Stimulated activated CD8-positive, alpha-beta memory T cell treated with anti-CD3 and anti-CD28 coated beads, Interleukin-15, amount 100 ng/mL, for 24 hours (primary cell): ENCODE results near the gene CIAO3.
"Not testable (repeated sequence)": the region's sequence is repeated elsewhere in the genome, so short reads cannot be mapped to it uniquely, and the experiment has no call there.

ENCODE experiments used
- DNase-seq: peaks from one replicate; pipeline ENCODE4 v3.0.0-alpha.2; 2020; ENCODE audit warnings: low read depth

Gene CIAO3

GRCh38 chr16:740764-741505 lies at the start of gene CIAO3:
Gene CIAO3, minus strand, starts transcription at chr16:740997. Its CDS starts 12 bp downstream, at chr16:740985.
- DNase-seq = peak; percentile 97

DNA sequence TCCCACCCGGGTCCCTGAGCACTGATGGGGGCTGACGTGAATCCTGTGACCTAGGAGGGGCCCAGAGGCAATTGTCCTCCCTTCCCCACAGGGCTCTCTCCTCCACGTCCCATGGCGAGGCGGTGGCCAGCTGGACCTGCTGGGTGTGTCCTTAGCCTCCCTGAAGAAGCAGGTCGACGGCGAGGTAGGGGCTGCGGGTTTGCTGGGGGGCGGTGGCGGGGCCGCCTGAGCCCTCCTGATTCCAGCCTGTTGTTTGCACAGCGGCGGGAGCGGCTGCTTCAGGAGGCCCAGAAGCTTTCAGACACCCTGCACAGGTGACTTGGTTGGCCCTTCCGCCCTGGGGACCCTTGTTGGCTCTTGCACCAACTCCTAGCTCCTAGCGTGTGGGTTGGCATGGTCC lies 49.3 kb upstream of the CIAO3 start:
- DNase-seq = no peak

DNA sequence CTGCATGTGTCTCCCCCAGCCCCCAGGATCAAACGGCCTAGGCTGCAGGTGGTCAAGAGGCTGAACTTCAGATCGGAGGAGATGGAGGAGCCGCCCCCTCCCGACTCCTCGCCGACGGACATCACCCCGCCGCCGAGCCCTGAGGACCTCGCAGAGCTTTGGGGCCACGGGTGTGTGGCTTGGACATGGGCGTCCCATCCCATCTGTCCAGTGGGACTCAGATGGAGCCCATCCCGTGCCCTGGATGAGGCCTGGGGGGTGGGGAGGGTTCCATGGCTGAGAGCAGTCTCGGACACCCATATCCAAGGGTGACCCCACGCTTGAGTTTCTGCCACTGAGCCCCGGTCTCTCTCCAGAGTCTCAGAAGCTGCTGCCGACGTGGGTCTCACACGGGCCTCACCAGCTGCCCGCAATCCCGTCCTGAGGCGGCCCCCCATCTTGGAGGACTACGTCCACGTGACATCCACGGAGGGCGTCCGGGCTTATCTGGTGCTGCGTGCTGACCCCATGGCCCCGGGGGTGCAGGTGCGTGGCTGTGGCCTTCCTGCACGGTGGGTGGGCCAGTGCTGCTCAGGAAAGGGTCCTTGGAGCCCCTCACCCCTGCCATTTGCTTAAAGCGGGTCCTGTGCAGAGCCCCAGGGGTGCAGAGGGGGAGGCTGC lies 48.5 kb upstream of the CIAO3 start:
- DNase-seq = no peak

DNA sequence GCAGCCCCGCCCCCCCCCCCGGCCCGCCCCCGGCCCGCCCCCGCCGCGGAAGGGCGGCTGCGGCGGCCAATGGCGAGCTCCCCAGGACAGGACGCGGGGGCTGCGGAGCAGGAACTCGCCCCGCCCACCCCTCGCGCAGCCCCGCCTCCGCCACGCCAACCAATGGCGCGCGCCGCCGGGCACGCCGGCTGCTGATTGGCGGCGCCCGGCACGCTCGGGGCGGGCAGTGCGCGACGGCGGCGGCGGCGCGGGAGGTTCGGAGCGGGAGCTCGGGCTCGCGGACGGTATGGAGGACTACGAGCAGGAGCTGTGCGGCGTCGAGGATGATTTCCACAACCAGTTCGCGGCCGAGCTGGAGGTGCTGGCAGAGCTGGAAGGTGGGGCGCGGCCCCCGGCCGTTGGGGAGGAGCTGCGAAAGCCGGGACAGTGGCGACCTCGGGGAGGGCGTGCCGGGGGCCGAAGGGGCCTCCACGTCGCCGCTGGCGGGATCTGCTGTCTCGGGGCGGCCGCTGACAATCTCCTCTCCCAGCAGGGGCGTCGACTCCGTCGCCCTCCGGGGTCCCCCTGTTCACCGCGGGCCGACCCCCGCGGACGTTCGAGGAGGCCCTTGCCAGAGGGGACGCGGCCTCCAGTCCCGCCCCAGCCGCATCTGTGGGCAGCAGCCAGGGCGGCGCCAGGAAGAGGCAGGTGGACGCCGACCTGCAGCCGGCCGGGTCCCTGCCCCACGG lies 47.8 kb upstream of the CIAO3 start, which contains the start of gene CHTF18:
TSS of gene CHTF18 (plus strand) at position 222 of the 728 bp plus-strand sequence. CDS start at position 287, 65 bp downstream.
- peak; percentile 90 for DNase-seq

DNA sequence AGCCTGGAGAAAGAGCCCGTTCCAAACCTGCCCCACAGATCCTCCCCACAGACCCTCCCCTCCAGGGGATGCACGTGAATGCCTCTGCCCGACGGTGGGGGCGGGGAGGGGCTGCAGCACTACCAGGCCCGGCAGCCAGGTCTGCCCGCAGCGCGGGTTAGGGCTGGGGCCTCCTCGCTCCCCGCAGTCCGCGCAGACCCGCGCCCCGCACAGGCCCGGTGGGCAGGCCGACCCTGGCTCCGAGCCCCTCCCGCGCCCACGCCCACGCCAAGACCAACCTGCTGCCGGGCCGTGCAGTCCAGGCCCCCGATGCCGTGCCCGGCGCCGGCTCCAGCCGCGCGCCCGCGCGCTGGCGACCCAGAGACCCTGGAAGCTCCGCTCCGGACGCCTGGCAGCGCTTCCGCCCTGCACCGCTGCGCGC lies 47.2 kb upstream of the CIAO3 start, which contains the start of gene RPUSD1:
TSS of gene RPUSD1 (minus strand) at position 404 of the 421 bp plus-strand sequence. CDS start 644 bp downstream, outside the sequence.
- DNase-seq = no peak

DNA sequence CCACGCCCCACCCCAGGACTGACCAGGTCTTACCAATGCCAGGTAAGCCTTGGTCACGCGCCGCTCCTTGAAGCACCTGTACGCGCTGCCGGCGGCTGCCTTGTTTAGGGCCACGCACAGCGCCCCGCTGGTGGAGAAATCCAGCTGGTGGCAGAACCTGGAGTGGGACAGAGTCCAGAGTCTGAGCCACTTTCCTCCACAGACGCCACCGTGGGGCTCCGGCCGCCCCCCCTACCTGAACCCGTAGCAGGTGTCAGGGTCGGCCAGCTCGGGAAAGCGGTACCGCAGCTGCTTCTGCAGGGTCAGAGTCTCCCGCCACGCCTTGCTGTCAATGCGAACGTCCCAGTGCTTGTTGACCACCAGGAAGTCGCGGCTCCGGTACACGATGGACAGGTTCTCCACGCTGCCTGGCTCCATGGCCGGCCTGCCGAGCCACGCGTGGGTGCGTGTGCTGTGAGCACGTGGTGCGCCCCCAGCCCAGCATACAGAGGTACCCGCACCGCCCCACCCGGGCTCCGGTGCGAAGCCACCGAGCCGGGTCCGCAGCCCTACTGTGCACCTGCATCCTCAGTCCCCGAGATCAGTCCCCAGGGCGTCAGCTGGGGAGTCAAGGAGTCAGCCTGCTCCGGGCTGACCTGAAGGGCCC lies 46.6 kb upstream of the CIAO3 start:
- DNase-seq = no peak

DNA sequence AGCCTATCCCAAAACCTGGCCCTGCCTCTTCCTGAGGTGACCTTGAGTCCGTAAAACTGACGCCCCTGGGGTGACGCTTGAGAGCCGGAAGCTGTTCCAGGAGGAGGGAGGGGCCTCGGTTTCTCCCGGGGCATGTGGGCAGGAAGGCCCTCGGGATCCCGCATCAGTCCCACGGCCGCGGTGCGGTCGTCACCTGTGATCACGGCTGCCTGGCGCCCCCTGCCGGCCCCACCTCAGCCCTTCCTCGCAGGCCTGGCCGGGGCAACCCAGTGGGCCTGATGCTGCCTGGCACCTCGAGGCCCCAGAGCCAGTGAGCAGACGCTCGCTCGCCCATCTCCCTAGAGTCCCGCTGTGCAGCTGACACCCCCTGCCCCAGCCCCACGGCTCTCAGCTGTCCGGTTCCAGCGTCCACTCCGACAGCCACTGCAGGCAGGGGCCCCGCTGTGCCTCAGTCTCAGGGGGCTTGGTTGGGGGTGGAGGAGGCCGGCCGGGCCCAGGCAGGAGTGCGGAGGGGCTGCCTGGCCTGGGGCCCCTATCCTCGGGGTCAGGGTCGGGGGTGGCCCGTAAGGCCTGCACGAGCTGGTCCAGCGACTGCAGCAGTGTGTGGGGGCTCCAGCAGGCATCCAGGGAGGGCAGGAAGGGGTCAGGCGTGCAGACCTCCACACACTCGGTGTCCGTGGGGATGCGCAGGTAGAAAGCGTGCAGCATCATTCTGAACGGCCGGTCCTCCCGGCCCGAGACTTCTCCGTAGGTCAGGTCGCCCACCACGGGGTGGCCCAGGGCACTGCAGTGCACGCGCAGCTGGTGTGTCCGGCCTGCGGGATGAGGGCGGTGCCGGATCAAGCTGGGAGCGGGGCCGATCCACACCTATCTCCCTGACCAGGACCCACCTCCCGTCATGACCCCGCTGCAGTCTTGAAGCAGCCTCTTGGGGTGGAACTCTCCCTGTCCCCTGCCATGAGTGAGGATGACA lies 45.1 kb upstream of the CIAO3 start:
- DNase-seq = peak; percentile 72

- no peak for DNase-seq
Measured at GRCh38 chr16:784431-784830, 43.6 kb upstream of the CIAO3 start.

DNA sequence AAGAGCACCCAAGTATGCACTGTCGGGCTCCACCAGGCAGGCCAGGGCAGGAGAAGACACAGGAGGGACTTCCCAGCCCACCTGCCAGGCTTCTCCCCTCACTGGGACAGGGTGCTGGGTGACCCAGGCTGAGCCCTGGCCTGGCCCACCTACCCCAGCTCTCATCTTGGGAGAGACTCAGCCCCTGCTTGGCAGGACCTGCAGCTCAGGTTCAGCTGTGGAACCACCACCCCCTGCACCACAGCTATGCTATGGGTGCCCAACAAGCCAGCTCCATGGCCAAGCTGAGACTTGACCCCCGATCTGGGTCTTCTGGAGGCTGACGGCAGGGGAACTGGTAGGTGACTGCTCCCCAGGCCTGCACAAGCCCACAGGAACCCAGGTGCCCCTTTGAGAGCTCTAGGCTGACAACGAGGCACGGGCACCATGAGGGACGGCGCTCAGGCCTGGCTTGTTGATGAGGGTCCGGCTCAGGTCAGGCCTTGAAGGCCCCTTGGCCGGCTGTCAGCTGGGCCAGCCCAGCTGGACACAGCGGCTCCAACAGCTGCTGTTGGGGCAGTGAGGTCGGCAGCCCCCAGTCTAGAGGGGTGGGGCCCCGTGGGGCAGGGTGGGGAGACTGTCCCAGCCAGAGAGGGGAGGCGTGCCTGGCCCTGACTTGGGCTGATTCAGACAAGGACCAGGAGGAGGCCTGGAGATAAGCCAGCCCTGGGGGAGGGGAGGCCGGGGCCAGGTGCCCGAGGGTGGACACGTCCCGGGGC lies 42.8 kb upstream of the CIAO3 start:
- DNase-seq = no peak

DNA sequence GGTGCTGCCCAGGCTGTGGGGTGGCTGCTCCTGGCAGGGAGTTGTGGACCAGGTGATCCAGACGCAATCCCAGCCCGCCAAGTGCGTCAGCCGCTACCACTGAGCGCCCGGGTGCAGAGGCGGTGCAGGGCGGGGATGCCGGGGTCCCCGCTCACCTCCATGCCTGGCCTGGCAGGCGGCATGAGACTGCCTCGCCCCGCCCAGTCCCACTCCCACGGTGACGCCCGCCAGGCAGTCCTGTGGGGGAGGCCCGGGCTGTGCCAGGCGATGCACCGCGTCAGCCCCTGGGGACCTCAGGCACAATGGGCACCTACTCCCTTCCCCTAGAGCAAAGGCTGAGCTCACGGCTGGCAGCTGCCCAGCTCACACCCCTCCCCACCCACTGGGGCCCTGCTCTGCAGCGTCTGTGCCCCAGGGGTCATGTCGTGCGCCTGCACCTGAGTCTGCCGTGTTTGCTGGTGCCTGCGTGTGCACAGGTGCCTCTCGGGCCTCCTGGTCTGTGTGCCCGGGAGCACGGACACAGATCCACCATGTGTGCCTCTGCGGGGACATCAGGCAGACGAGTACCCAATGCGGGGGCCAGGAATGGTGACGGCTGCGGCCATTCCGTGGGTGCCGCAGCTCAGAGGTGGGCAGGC lies 42.1 kb upstream of the CIAO3 start:
- no peak for DNase-seq

- no peak for DNase-seq
Measured at GRCh38 chr16:782258-782657, 41.5 kb upstream of the CIAO3 start.

- no peak for DNase-seq
Measured at GRCh38 chr16:781346-782010, 40.7 kb upstream of the CIAO3 start.

- no peak for DNase-seq
Measured at GRCh38 chr16:780296-780695, 39.5 kb upstream of the CIAO3 start.

DNA sequence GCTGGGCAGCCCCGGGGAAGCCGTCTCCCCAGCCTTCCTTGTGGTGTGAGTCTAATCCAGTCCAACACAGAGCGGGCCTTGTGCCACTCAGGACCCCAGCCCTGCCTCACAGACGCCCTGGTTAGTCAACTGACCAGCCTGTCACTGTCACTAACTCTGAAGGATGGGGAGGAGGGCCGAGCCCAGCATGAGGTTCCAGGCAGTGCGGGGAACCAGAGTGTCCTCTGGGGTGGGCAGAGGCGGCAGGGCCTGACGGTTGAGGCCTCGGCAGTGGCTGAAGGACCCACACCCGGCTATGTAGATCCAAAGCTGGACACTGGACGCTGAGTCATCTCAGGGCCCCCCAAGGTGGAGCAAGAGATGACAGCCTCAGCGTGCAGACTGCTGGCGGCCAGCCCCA lies 38.8 kb upstream of the CIAO3 start:
- DNase-seq = no peak

- no peak for DNase-seq
Measured at GRCh38 chr16:778909-779527, 38.2 kb upstream of the CIAO3 start.

GRCh38 chr16:778447-778846 lies 37.6 kb upstream of the CIAO3 start:
- no peak for DNase-seq

DNA sequence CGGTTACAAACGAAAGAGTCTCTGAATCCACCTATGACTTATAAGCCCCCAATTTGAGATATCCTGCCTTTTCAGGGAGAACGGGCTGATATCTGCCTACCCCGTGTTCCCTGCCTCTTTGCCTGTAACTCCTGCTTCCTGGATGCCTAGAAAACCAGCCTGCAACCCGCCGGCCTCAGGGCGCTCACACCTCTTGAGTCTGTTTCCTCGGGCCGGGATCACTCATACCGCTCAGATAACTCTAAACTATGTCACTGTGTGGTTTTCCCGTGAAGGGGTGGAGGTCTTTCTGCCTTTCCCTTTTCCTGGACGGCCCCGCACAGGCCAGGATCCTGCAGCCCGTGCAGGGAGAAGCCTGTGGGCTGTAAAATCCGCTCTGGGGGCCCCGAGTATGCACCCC lies 37.0 kb upstream of the CIAO3 start:
- no peak for DNase-seq

DNA sequence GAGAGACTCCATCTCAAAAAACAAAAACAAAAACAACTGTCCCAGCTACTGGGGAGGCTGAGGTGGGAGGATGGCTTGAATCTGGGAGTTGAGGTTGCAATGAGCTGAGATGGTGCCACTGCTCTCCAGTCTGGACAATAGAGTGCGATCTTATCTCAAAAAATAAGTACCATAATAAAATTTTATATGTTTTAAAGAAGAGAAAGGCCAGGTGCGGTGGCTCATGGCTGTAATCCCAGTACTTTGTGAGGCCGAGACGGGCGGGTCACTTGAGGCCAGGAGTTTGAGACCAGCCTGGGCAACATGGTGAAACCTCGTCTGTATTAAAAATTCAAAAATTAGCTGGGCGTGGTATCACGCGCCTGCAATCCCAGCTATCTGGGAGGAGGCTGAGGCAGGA lies 36.0 kb upstream of the CIAO3 start:
- no peak for DNase-seq

DNA sequence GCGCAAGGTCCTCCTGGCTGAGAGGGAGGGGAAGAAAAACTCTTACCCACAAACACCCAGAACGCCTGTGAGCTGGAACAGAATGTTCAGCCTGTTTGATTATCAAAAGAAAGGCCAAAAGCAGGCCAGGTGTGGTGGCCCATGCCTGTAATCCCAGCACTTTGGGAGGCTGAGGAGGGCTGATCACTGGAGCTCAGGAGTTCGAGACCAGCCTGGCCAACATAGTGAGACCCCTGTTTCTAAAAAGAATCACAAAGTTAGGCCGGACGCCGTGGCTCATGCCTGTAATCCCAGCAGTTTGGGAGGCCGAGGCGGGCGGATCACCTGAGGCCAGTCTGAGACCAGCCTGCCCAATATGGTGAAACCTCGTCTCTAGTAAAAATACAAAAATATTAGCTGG lies 35.5 kb upstream of the CIAO3 start:
- not testable (repeated sequence) for DNase-seq
